HepG2 (cell line): ENCODE results near the gene SLC2A2. TPM values are rescaled to one million over a fixed set of nuclear protein-coding genes. Genes with fewer than 3 reads are reported as not detected.

Source experiments
- ATAC-seq: fragments of 200-7000 bp; cut with Tn5 transposase; 3 replicates; pipeline ENCODE4 v1.9.1; 2020; ENCODE audit warnings: mild to moderate bottlenecking, moderate library complexity
- BruUV-seq: library from RNA; stranded (reverse); fragments of 400-500 nt; replicated peaks from 2 replicates; lab custom pipeline; 2021; lab: Mats Ljungman, UMichigan
- CTCF ChIA-PET: fragments of 300-600 bp; formaldehyde crosslinking; extraction: SDS; loops from one replicate; lab custom pipeline; 2021; ENCODE audit warnings: low total read pairs, inconsistent platforms, low intra/inter-chr PET ratio; lab: Yijun Ruan, JAX
- POLR2A ChIA-PET: fragments of 350-600 bp; sonication (Branson Sonifier 250); formaldehyde crosslinking; loops from one replicate; lab custom pipeline; 2020; ENCODE audit warnings: antibody characterized with exemption, inconsistent platforms; lab: Yijun Ruan, JAX
- DNase-seq: peaks from one replicate; pipeline ENCODE4 v3.0.0-alpha.2; 2015; ENCODE audit warnings: low spot score
- FAIRE-seq: peaks from 3 replicates; lab custom pipeline; 2011; peaks lifted over from hg19 to GRCh38; lab: Jason Lieb, UNC
- H2AFZ ChIP-seq: one replicate; pipeline ENCODE4 v1.6.1; 2011; ENCODE audit warnings: low read length, inconsistent platforms
- H3K27ac ChIP-seq: fragments of 300-600 bp; 3 replicates; pipeline ENCODE4 v1.8.0; 2011; ENCODE audit warnings: mixed run types, mild to moderate bottlenecking, mixed read lengths, low read length, inconsistent platforms; ENCODE audit not compliant: insufficient read depth; ENCODE audit errors: extremely low read length
- H3K27me3 ChIP-seq, 2 experiments: fragments of 200-600 bp in 1 of 2; 2 replicates in 1 of 2; 3 replicates in 1 of 2; pipeline versions ENCODE4 v1.6.0 to v1.8.0; 2011; ENCODE audit warnings: low read length in 2 of 2, mild to moderate bottlenecking in 2 of 2, moderate library complexity in 2 of 2, inconsistent platforms in 1 of 2; ENCODE audit not compliant: insufficient read depth in 2 of 2, control insufficient read depth in 1 of 2
- H3K36me3 ChIP-seq, 2 experiments: fragments of 200-600 bp in 1 of 2; replicated peaks in 1 of 2; 2 replicates in 1 of 2; 3 replicates in 1 of 2; pipeline versions ENCODE4 v1.5.1 to v1.8.0; 2011; ENCODE audit warnings: low read length in 2 of 2, inconsistent platforms in 1 of 2; ENCODE audit not compliant: insufficient read depth in 2 of 2, control insufficient read depth in 1 of 2
- H3K4me1 ChIP-seq: 2 replicates; pipeline ENCODE4 v1.5.1; 2012; ENCODE audit warnings: low read length, inconsistent platforms; ENCODE audit not compliant: insufficient read depth
- H3K4me2 ChIP-seq: 2 replicates; pipeline ENCODE4 v1.6.0; 2011; ENCODE audit warnings: low read depth, low read length, inconsistent platforms
- H3K4me3 ChIP-seq, 3 experiments: fragments of 200-600 bp in 1 of 3; sonication (generic), shearing (Covaris generic) in 1 of 3; replicated peaks in 1 of 3; 2 replicates each; pipeline ENCODE4 v1.5.1; 2011 to 2016; ENCODE audit warnings: low read length in 3 of 3, inconsistent platforms in 2 of 3, low read depth in 2 of 3, mild to moderate bottlenecking in 2 of 3, control low read depth in 1 of 3, mixed read lengths in 1 of 3; ENCODE audit not compliant: insufficient read depth in 1 of 3
- H3K79me2 ChIP-seq: one replicate; pipeline ENCODE4 v1.6.1; 2011; ENCODE audit warnings: low read length, inconsistent platforms; ENCODE audit not compliant: insufficient read depth
- H3K9ac ChIP-seq: 2 replicates; pipeline ENCODE4 v1.6.0; 2011; ENCODE audit warnings: mild to moderate bottlenecking, low read depth, low read length, inconsistent platforms; ENCODE audit not compliant: insufficient read depth
- H3K9me3 ChIP-seq: 2 replicates; pipeline ENCODE4 v1.5.1; 2012; ENCODE audit warnings: mild to moderate bottlenecking, low read length
- H4K20me1 ChIP-seq: 2 replicates; pipeline ENCODE4 v1.6.0; 2011; ENCODE audit warnings: inconsistent platforms, mild to moderate bottlenecking, low read length, moderate library complexity; ENCODE audit not compliant: insufficient read depth
- ETS1 ChIP-seq: sonication (generic); formaldehyde crosslinking; IDR thresholded peaks from 2 replicates; pipeline ENCODE4 v1.4.0; 2020; ENCODE audit warnings: missing genetic modification reagents
- IRX3 ChIP-seq: sonication (generic); formaldehyde crosslinking; IDR thresholded peaks from 2 replicates; pipeline ENCODE4 v1.8.1; 2023; ENCODE audit warnings: mild to moderate bottlenecking, low read depth, missing genetic modification reagents, borderline replicate concordance
- JUNB ChIP-seq: sonication (generic); formaldehyde crosslinking; IDR thresholded peaks from 2 replicates; pipeline ENCODE4 v1.8.0; 2022; ENCODE audit warnings: missing genetic modification reagents, mild to moderate bottlenecking, borderline replicate concordance
- NCOA2 ChIP-seq: sonication (generic); formaldehyde crosslinking; IDR thresholded peaks from 2 replicates; pipeline ENCODE4 v1.8.0; 2022; ENCODE audit warnings: inconsistent platforms
- SMYD3 ChIP-seq: sonication (generic); formaldehyde crosslinking; IDR thresholded peaks from 2 replicates; pipeline ENCODE4 v1.8.1; 2023; ENCODE audit warnings: mild to moderate bottlenecking, missing genetic modification reagents
- TP53 ChIP-seq: sonication (generic); formaldehyde crosslinking; conservative IDR thresholded peaks from 2 replicates; pipeline ENCODE4 v1.4.0; 2020; ENCODE audit warnings: missing genetic modification reagents
- ZBTB46 ChIP-seq: sonication (generic); formaldehyde crosslinking; IDR thresholded peaks from 2 replicates; pipeline ENCODE4 v1.4.0; 2020; ENCODE audit warnings: mild to moderate bottlenecking, missing genetic modification reagents, borderline replicate concordance
- ZBTB7A ChIP-seq: sonication (generic); formaldehyde crosslinking; IDR thresholded peaks from 2 replicates; pipeline ENCODE4 v1.8.0; 2022; ENCODE audit warnings: mild to moderate bottlenecking, missing genetic modification reagents
- ZC3H4 ChIP-seq: sonication (generic); formaldehyde crosslinking; IDR thresholded peaks from 2 replicates; pipeline ENCODE4 v1.4.0; 2020; ENCODE audit warnings: missing genetic modification reagents, borderline replicate concordance
- ZFP36L2 ChIP-seq: sonication (generic); formaldehyde crosslinking; IDR thresholded peaks from 2 replicates; pipeline ENCODE4 v1.4.0; 2020; ENCODE audit warnings: missing genetic modification reagents
- ZFP62 ChIP-seq: sonication (generic); formaldehyde crosslinking; IDR thresholded peaks from 2 replicates; pipeline ENCODE4 v1.4.0; 2020; ENCODE audit warnings: missing genetic modification reagents
- ZMAT5 ChIP-seq: sonication (generic); formaldehyde crosslinking; IDR thresholded peaks from 2 replicates; pipeline ENCODE4 v1.5.0; 2020; ENCODE audit warnings: mild to moderate bottlenecking, low read depth, missing genetic modification reagents, borderline replicate concordance
- ZNF17 ChIP-seq: sonication (generic); formaldehyde crosslinking; IDR thresholded peaks from 2 replicates; pipeline ENCODE4 v1.5.0; 2020; ENCODE audit warnings: mild to moderate bottlenecking, missing genetic modification reagents
- ZNF230 ChIP-seq: sonication (generic); formaldehyde crosslinking; IDR thresholded peaks from 2 replicates; pipeline ENCODE4 v1.4.0; 2020; ENCODE audit warnings: mild to moderate bottlenecking, missing genetic modification reagents
- ZNF367 ChIP-seq: sonication (generic); formaldehyde crosslinking; IDR thresholded peaks from 2 replicates; pipeline ENCODE4 v1.4.0; 2020; ENCODE audit warnings: missing genetic modification reagents, borderline replicate concordance
- ZNF567 ChIP-seq: sonication (generic); formaldehyde crosslinking; IDR thresholded peaks from 2 replicates; pipeline ENCODE4 v1.8.1; 2023; ENCODE audit warnings: mild to moderate bottlenecking, missing genetic modification reagents, borderline replicate concordance
- ZNF75D ChIP-seq: sonication (generic); formaldehyde crosslinking; IDR thresholded peaks from 2 replicates; pipeline ENCODE4 v1.8.1; 2023; ENCODE audit warnings: missing genetic modification reagents, mild to moderate bottlenecking, borderline replicate concordance
- ZSCAN5A ChIP-seq: sonication (generic); formaldehyde crosslinking; IDR thresholded peaks from 2 replicates; pipeline ENCODE4 v1.8.0; 2022; ENCODE audit warnings: mild to moderate bottlenecking, missing genetic modification reagents, borderline replicate concordance
- WGBS: methylation state at CpG from one replicate; pipeline ENCODE4 v1.1.6; 2017; ENCODE audit warnings: low lambda C conversion rate; 5-methylcytosine and 5-hydroxymethylcytosine counted together
- in situ Hi-C: cut with HindIII; loops from 2 replicates; pipeline ENCODE4 v1.10.0; 2017; ENCODE audit warnings: low pct_unique_long_range_greater_than_20kb; ENCODE audit not compliant: extremely low pct_ligation_motif_present
- intact Hi-C: fragments of 100-400 bp; cut with micrococcal nuclease; formaldehyde crosslinking; loops from one replicate; pipeline ENCODE4 v1.10.0; 2022; ENCODE audit not compliant: unreplicated experiment
- polyA plus RNA-seq, 8 experiments: library from polyadenylated mRNA; depleted of rRNA in 3 of 8; stranded (reverse) in 7 of 8; unstranded in 1 of 8; fragments of >200 nt; fragmentation: Illumina TruSeq in 4 of 8; extraction: Trizol in 4 of 8; gene quantifications; 2 replicates each; pipeline versions ENCODE4 v1.2.1 to v1.2.3, GENCODE V29; 2011 to 2016; ENCODE audit warnings: low read depth in 4 of 8, missing spikeins in 1 of 8, mixed read lengths in 1 of 8; ENCODE audit not compliant: insufficient read depth in 1 of 8
- total RNA-seq, 5 experiments: library from RNA; depleted of rRNA; stranded (reverse); fragments of >200 nt; fragmentation: Illumina TruSeq; extraction: Trizol; gene quantifications; 2 replicates each; pipeline ENCODE4 v1.2.3, GENCODE V29; 2016; ENCODE audit warnings: low read depth in 1 of 5

The SLC2A2 gene
- total and polyA plus RNA-seq, 2 of the 13 experiments (the other 11 are each of a cell fraction or from before 2014, with no cell fraction given): 19.5 to 23.2 TPM

- intact Hi-C loops: loop anchor here (1.0 kb wide), 4 partner anchors 17 to 112 kb away; no protein-coding TSS in a partner anchor
- ChIA-PET CTCF (interaction anchor here (1.0 kb wide), 1 partner anchor 83 kb away, joined by 4 read pairs; no protein-coding TSS in a partner anchor), POLR2A (interaction anchor here (0.6 to 3.5 kb wide), 12 partner anchors 10 to 796 kb away, joined by 3 to 18 read pairs (median 6); partner anchors contain the start of gene SLC2A2)
- in situ Hi-C loops: loop anchor here (5.0 kb wide), 2 partner anchors 83 to 122 kb away; no protein-coding TSS in a partner anchor
- WGBS: 1% methylated on average over 14 of the region's 14 CpGs
- BruUV-seq: no TSS peak
- Histone ChIP-seq H2AFZ (no peak overlapping the region), H3K9ac (peak overlapping the region; percentile 65), H3K4me1 (peaks cover 67% of the 10 kb centered on the region), H3K27ac (peak overlapping the region; percentile 84), H3K79me2 (no peaks in the 10 kb centered on the region), H3K27me3 (no peaks in the 10 kb centered on the region), H3K4me3 (peak overlapping the region in 1 of 3 experiments; percentile 27; a peak in 2 of 6 replicates), H3K4me2 (peak overlapping the region; percentile 59), H4K20me1 (no peaks in the 10 kb centered on the region), H3K9me3 (no peaks in the 10 kb centered on the region), H3K36me3 (no peaks in the 10 kb centered on the region)
- FAIRE-seq (peak; percentile 99), ATAC-seq (peak; percentile 95), DNase-seq (peak; percentile 100)
- no peak for TF ChIP-seq ZNF75D
- peak; percentile 56; the same call in 1 of the 2 replicates for TF ChIP-seq SMYD3 (CRISPR knock-in tag)
- TF ChIP-seq ZNF367 (CRISPR knock-in tag): no peak
- peak; percentile 100 for TF ChIP-seq NCOA2 (CRISPR knock-in tag)
- TF ChIP-seq IRX3 (CRISPR knock-in tag): no peak; the same call in 1 of the 2 replicates
- no peak for TF ChIP-seq ZFP62 (CRISPR knock-in tag)
- no peak; the same call in 1 of the 2 replicates for TF ChIP-seq ZNF567 (CRISPR knock-in tag)
- TF ChIP-seq ZNF17: no peak
- TF ChIP-seq TP53: peak; percentile 82; the same call in 1 of the 2 replicates
- no peak for TF ChIP-seq ZFP36L2 (CRISPR knock-in tag)
- no peak for TF ChIP-seq ZBTB7A (CRISPR knock-in tag)
- TF ChIP-seq ZC3H4: no peak
- no peak for TF ChIP-seq ZMAT5 (CRISPR knock-in tag)
- TF ChIP-seq ETS1 (CRISPR knock-in tag): no peak
- no peak for TF ChIP-seq ZBTB46 (CRISPR knock-in tag)
- TF ChIP-seq ZNF230 (CRISPR knock-in tag): no peak
- TF ChIP-seq JUNB (CRISPR knock-in tag): peak; percentile 88; the same call in 1 of the 2 replicates
- TF ChIP-seq ZSCAN5A: peak; percentile 95; the same call in 1 of the 2 replicates
Observed at GRCh38 chr3:171044835-171045793, 18.6 kb upstream of the SLC2A2 start.
